GM12873 (cell line): ENCODE data around the gene PHF11.

ENCODE experiments used
- CTCF ChIP-seq: IDR thresholded peaks from 2 replicates; pipeline ENCODE4 v1.5.1; 2012; ENCODE audit warnings: low read depth, mild to moderate bottlenecking, moderate library complexity, low read length, control low read depth; ENCODE audit not compliant: insufficient read depth; ENCODE audit errors: missing control alignments

The PHF11 gene

GRCh38 chr13:49527123-49527522 is 31.4 kb downstream of the PHF11 start:
- no peak for TF ChIP-seq CTCF

- no peak for TF ChIP-seq CTCF
Measured at GRCh38 chr13:49528161-49528560, 32.4 kb downstream of the PHF11 start.

GRCh38 chr13:49530457-49530856 is 34.7 kb downstream of the PHF11 start:
- no peak for TF ChIP-seq CTCF

GRCh38 chr13:49532593-49532992 is 36.8 kb downstream of the PHF11 start:
- TF ChIP-seq CTCF: no peak

GRCh38 chr13:49533011-49533410 is 37.3 kb downstream of the PHF11 start:
- TF ChIP-seq CTCF: no peak

GRCh38 chr13:49533591-49534269 is 38.0 kb downstream of the PHF11 start:
- TF ChIP-seq CTCF: no peak

- TF ChIP-seq CTCF: no peak
Measured at GRCh38 chr13:49536144-49536873, 40.6 kb downstream of the PHF11 start.
